ENCODE data around the gene CGGBP1.

Gene CGGBP1

GRCh38 chr3:88058581-88059379, at the start of gene CGGBP1, which contains the start of gene ZNF654:
Gene CGGBP1 (minus strand): TSS chr3:88059005. CDS start chr3:88055976, 3,029 bp downstream.
Gene ZNF654 (plus strand): TSS chr3:88059255. CDS start chr3:88059320, 65 bp downstream.
- peak; percentile 97 for DNase-seq

DNA sequence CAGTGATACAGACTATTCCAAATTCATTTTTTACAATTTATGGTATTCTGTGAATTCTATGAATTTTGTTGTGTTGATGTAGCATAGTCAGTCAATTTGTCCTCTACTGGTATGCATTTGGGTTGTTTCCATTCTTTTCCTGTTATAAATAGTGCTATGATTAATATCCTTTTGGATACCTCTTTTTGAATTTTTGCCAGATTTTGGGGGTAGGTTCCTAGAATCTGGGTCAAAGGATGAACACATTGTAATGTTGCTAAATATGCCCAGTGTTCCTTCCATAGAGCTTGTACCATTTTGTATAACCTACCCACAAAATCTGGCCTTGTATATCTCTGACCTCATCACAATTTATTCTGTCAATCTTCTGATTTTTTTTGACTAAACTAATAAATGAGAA, 46.5 kb upstream of the CGGBP1 start:
- DNase-seq = no peak

DNA sequence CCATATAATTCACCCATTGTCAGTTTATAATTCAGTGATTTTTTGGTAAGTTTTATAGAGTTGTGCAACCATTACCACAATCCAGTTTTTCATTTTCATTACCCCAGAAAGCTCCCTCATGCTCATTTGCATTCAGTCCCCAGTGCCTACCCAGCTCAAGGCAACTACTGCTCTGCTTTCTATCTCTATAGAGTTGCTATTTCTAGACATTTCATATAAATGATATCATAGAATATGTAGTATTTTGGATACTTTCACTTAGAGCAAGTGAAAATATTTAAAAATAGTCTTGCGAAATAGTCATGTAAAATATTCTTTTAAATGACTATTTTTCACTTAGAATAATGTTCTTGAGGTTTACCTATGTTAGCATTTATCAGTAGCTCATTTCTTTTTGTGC, 42.3 kb upstream of the CGGBP1 start:
- DNase-seq = no peak

DNA sequence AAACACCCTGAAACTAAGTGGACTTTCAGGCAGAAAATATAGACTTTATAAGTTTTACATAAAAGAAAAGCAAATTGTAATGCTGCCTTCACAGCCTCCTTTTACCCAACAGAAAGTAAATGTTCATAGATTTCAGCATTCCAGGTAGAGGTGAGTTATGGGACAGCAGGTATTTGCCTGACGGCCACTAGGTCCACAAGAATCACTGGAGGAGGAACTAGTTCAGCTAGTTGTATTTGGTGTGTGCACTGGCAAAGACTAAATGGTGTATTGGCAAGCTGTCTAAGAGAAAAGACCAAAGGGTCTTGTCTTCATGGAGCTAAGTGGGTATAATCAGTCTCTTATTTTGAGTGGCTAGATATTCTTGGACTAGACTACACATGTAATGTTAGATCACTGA, 34.5 kb upstream of the CGGBP1 start:
- no peak for DNase-seq

GRCh38 chr3:88092270-88092669, 33.5 kb upstream of the CGGBP1 start:
- no peak for DNase-seq

- no peak for DNase-seq
These were observed 31.9 kb upstream of the CGGBP1 start for GRCh38 chr3:88090681-88091080.

DNA sequence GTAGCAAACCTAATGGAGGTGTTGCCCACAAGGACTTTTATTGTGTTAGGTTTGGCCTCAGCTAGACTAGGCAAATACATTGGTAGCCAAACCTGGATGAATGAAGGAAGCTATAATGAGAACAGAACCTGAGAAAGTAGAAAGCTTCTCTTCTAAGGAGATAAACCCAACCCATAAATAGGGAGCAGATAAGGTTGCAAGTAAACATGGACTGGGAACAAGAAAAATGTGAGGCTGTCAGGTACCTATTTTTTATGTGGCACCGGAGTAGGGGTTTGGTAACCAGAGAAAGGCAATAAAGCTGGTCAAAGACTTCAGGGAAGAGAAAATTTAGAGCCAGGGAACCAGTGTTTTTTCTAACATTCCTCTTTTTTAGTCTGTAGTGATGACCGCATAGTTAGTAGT, 25.3 kb upstream of the CGGBP1 start:
- no peak for DNase-seq

GRCh38 chr3:88082854-88083253, 24.0 kb upstream of the CGGBP1 start:
- DNase-seq = no peak

DNA sequence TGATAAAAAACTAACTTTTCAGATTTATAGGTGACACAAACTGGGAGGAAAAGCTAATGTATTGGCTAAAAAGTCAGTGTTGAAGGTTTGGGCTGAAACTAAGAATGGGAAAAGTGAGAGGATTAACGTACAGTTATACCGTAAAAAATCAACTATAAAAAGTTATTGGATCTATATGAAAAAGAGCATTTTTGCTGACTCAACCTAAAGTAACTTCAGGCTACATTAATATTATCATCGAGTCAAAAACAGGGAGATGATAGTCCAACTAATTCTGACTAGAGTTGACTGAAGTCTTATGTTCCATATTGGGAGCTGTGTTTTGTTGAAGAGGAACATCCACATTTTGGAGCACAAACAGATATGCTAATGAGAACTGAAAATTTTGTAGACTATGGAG, 20.1 kb upstream of the CGGBP1 start:
- DNase-seq = no peak

GRCh38 chr3:88076712-88077111, 17.9 kb upstream of the CGGBP1 start:
- DNase-seq = no peak

DNA sequence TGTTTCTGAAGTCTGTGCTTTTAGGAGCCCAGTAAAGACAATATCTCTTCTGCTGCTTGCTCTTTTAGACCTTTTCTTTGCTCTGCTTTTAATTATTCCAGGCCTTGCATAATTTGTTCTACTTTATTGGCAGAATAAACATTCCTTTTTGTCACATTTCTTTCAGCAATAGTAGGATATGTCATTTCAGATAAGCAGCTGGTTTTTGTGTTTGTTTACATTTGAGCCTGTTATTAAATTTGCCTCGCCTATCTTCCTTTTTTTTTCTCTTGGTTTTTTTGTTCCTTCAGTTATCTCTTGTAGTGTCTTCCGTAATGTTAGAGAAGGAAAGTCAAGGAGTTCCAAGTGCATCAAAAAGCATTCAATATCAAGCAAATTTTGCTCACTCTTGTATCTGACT, 16.7 kb upstream of the CGGBP1 start:
- no peak for DNase-seq

GRCh38 chr3:88075072-88075471, 16.3 kb upstream of the CGGBP1 start:
- no peak for DNase-seq

DNA sequence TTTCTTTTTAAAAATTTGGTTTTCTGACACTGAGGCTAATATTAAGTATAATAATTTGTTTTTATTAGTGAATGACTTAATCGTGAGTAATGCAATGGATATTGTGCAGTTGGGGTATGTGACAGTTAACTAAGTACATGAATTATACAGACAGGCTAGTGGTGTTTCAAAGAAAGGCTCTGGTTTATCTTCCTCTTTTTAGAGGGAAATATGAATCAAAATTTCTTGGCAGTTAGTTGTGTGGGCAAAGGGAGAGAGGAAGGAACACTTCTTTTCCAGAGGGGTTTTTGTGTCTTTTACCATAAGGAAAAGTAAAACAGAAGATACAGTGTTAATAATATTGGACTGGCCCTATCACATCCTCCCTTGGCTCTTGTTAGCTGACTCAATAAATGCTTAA, 2.9 kb upstream of the CGGBP1 start:
- no peak for DNase-seq

- peak; percentile 37 for DNase-seq
These were observed 770 bp upstream of the CGGBP1 start for GRCh38 chr3:88059380-88060170.

DNA sequence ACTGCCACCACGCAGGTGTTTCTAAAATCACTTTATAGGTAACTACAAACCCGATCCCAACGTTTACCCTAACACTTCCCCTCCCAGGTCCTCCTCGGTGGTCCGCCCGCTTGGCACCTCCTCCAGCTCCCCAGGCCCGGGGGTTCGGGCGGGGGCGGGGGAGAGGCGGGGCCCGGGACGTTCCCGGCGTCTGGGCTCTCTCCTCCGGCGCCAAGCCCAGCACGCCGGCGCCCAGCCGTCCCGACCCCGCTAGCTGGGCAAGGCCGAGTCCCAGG, 562 bp downstream of the CGGBP1 start:
- DNase-seq = no peak

DNA sequence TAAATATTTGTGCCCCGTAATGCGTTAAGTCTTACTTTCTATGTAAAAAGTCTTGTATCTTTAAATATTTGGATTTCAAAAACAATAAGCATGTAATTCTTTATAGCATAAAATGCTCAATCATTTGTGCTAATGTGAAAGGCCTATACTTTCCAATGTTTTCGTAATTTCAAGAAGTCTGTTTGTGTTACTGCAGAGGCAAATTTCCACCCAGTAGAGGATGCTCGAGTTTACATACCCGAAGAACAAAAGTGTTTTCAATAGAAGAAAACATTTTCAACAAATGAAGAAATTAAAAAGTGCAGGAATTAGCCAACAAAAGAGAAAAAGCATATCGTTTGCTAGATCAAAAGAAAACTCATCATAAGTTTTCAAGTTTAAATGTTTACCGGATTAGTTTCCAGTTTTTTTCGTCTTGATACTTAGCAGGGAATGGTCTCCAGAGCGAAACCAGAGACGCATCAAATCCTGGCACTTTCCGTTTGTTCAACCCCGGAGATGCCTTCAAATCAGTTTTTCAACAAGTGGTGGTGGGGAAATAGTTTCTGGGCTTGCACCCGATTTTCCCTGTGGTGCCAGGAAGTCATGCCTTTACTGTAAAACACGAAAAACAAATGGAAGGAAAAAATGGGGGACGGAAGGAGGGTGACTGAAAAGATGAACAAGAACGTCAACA, 1.0 kb downstream of the CGGBP1 start:
- DNase-seq = no peak

DNA sequence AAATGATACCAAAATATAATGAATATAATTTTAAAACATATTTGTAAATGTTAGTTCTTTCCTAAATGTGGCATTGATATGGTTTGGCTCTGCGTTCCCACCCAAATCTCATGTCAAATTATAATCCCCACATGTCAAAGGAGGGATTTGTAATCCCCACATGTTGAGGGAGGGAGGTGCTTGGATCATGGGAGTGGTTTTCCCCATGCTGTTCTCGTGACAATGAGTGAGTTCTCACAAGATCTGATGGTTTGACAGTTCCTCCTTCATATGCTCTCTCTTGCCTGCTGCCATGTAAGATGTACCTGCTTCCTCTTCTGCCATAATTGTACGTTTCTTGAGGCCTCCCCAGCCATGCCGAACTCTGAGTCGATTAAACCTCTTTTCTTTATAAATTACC, 12.0 kb downstream of the CGGBP1 start:
- DNase-seq = no peak

- DNase-seq = no peak
These were observed 14.4 kb downstream of the CGGBP1 start for GRCh38 chr3:88044411-88044810.

DNA sequence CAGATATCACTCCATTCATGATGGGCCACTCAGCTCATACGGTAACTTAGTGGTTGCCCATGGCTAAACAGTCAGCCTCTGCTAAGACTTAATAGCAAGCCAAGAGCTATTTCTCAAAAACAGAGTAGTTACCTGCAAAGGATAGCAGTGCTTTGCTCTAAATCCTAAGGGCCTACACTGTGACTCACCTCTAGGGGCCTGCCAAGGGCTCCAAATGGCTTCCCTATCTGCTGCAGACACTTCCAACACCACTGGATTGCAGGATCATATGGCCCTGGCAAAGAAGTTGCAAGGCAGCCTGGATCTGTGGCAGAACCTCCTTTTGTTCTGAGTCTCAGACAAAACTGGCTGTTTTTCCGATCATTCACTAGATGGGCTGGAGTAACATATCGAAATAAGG, 17.8 kb downstream of the CGGBP1 start:
- DNase-seq = no peak

GRCh38 chr3:88040529-88040928, 18.3 kb downstream of the CGGBP1 start:
- DNase-seq = no peak

DNA sequence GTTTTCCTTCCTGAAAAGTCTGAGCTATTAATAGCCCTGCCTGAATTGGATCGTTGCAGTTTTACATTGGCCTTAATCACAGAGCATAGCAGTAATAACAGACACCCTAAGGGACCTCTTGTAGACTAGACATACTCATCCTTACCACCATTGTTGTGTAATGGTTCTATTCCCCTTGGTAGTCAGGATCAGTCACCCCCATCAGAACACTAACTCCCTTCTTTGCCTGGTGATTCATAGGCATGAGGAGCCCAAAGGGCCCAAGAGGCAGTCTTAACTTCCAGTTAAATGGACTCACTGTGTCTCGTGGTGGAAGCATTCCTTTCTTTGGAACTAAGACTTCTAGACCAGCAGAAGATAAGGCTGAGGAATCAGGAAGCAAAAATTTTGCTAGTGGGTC, 20.2 kb downstream of the CGGBP1 start:
- DNase-seq = no peak

- no peak for DNase-seq
These were observed 22.6 kb downstream of the CGGBP1 start for GRCh38 chr3:88036221-88036620.

GRCh38 chr3:88034491-88035275, 24.1 kb downstream of the CGGBP1 start:
- no peak for DNase-seq

Data from NK-92 treated with Interleukin-12 subunit alpha and Interleukin-12 subunit beta, amount 100 ng/mL, for 24 hours (cell line).